T-helper 2 cell treated with Interferon-gamma antibody and Interleukin-4, amounts not matched to agents 100 ng/mL and 5 ng/mL, for 36 hours (primary cell): Measurements from ENCODE around the gene TBCD. TPM values are rescaled to one million over a fixed set of nuclear protein-coding genes. Genes with fewer than 3 reads are reported as not detected.

ENCODE experiments used
- intact Hi-C: fragments of 100-400 bp; cut with micrococcal nuclease; formaldehyde crosslinking; loops from one replicate; pipeline ENCODE4 v1.15.1; 2023
- total RNA-seq: library from RNA; stranded (reverse); gene quantifications from 2 replicates; pipeline ENCODE4 v1.2.3, GENCODE V29; 2022

The TBCD gene
- total RNA-seq, 1 donor from 2014 or later = 177 TPM

DNA sequence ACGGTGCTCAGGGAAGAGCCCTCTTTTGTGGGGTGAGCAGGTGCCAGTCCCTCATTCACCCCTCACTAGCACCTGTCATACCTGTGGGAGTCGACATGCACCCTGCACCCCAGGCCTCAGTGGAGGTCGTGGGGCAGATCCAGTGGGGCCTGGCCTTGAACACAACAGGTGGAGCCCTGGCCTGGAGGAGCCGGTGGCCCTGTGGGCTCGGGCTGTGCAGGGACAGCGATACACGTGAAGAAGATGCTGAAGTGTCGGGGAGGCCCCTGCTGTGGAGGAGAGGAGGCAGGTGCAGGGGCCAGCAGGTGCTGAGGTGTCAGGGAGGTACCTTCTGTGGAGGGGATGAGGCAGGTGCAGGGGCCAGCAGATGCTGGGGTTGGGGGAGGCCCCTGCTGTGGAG is 56.1 kb downstream of the TBCD start:
- intact Hi-C loops = no loop called here

DNA sequence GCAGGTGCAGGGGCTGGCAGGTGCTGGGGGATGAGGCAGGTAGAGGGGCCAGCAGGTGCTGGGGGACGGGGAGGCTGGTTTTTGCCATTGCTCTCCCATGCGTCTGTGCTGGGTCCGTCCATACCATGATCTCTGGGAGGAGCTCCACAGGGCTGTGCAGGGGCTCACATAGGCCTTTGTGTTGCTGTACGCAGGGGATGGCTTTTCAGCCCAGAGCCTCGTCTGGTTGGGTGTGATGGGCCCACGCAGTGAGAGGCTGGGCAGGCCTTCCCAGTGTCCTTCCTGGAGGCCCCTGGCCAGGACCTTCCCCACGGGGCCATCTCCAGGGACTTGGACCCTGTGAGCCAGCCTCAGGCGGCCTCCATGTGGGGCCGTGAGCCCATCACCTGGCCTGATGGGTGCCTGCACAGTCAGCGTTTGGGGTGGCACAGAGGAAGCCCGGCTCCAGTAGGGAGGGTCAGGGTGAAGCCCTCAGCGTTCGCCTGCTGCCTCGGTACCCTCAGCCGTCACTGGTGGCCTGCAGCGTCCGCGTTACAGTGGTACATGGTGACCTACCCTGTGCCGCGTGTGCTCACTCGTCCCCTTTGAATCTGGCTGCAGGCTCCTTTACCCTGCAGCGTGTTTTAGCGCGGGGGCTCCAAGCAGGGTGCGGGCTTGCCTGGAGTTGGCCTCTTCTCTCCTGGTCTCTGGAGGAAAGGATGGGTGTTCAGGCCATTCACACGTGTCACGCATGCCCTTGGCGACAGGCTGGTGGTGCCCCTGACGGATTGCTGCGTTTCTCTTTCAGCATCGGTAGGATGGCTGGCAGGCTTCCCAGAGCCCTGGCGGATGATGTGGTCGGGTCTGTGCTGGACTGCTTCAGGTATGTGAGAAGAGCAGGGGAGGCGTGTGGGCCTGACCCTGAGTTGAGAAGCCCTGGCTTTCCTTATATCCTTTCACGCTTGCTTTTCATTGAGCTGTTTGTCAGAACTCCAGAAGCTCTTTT is 57.3 kb downstream of the TBCD start:
- intact Hi-C loops = no loop called here

DNA sequence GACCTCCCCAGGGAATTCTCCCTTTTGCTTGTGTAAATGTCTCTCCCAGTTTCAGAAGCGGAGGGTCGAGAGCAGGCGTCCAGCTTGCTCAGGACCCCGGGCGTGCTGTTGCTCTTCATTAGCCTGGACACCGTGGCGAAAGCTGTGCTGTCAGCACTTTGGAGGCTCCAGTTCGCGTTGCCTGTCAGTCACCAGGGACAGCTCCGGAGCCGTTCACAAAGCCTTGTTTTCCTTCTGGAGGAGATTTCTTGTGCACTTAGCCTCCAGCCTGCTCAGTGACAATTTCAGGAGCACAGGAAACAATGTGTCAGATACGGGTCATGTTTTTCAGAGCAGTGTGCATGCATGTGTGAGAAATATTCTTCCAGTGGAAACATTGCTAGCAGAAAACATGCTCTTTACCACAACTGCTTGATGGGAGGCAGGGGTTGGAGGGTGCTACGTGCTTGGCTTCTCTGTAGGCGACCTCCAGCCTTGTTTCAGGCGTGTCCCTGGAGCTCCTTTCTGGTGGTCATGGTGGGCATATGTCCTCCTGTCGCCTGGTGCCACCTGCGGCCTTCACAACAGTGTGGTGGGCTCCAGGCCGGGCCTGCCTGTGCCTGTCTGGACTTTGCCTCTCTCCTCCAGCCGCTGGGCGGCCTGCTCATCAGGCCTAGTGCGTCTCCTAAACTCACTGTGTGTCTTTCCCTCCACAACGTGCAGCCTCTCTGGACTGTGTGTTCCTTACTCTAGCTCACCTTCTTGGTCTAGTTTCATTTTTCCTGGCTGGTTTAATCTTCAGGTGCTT is 59.0 kb downstream of the TBCD start:
- intact Hi-C loops = no loop called here

DNA sequence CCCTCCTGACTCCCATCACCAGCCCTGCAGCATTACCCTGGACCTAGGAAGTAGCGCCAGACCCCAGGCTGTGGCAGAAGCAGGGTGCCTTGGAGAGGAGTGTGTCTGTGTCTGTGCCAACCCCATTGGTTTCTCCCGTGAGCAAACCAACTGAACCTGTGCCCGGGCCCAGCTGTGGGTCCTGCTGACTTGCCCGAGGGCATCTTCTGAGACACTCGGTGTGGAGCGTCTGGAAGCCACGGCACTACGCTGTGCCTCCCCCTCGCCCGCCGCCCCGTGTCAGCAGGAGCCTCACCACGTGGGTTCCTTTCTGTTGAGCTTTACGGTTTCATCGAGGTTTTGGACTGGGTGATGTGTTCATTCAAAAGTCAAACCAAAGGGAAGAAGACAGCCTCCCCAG is 60.2 kb downstream of the TBCD start:
- intact Hi-C loops = no loop called here

DNA sequence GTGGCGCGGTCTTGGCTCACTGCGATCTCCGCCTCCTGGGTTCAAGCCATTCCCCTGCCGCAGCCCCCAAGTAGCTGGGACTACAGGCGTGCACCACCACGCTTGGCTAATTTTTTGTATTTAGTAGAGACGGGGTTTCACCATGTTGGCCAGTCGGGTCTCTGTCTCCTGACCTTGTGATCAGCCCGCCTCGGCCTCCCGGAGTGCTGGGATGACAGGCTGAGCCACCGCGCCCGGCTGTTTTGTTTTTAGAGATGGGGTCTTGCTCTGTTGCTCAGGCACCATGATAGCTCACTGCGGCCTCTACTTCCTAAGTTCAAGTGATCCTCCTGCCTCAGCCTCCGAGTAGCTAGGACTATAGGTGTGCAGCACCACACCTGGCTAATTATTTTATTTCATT is 60.7 kb downstream of the TBCD start:
- intact Hi-C loops = no loop called here

DNA sequence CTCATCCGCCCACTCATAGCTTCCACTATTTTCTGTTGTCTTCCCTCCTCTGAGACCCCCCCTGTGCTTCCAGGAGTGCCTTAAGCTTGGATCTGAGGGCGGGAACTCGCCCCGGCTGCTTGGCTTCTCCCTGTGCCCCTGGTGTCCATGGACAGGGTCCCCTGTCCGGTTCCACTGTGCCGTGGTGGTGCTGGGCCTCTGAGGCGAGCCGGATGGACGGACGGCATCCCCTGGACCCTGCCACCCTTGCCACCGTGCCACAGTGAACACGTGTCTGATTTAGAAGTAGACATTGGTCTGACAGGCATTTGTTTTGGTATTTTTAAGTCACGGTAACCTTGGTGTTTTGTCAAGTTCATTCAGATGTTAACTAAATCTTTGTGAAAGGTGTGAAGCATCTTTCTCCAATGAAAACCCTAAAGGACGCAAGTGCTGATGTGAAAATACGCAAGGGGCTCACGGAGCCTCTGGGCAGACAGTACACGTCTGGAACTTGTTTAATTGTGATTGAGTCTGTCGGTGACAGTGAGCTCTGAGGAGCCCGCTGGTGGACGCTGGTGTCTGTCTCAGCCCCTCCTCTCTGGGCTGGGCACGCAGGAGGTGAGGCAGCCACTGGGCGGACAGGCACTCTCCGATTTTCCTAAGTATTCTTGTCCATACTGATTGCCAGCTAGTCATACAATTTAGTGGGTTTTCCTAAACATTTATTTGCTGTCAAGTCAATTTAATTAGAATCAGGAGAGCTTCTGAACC is 61.6 kb downstream of the TBCD start:
- intact Hi-C loops = no loop called here

DNA sequence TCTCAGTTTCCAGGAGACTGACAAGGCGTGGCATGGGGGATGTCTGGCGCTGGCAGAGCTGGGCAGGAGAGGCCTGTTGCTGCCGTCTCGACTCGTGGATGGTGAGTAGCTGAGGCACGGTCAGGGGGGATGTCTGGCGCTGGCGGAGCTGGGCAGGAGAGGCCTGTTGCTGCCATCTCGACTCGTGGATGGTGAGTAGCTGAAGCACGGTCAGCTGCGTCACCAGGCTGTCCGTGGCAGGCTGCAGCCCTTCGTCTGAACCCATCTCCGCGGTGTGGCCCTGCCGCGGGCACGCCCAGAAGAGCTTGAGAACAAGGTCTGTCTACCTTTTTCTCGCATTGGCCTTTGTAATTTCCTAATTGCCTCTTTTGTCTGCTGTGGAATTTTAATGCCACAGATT is 63.0 kb downstream of the TBCD start:
- intact Hi-C loops = no loop called here

DNA sequence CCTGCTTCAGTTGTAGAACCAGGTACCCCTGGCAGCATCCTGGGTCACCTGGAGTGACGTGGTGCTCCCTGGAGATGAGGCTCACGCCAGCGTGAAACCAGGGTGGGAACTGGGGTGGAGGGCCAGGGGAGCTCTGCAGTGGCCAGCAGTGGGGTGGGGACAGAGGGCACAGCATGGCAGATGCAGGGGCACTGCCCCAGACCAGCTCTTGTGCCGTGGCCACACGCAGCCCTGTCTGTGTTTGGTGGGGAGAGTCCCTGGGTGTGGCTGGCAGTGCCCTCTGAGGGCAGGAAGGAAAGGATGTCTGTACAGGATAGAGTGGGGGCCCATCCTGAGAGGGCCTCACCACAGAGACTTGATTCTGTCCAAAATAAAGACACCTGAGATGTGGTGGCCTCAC is 63.5 kb downstream of the TBCD start:
- intact Hi-C loops = no loop called here

DNA sequence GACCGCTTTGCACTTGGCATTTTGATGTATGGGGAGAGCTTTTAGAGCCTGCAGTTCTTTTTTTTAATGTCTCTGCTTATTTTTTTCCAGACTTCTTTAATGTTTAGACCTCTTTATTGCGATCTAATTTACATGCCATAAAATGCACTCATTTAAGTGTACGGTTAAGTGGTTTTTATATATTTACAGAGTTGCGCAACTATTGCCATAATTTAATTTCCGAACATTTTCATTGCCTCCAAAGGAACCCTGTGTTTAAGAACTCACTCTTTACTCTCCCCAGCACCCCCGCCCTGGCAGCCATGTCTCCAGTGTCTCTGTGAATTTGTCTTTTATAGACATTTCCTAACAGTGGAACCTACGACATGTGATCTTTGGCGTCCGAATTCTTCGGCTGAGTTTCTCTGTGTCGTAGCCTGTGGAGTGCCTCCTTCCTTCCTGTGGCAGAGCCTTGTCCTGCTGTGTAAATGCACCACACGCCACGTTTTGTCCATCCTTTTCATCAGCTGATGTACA is 64.0 kb downstream of the TBCD start:
- intact Hi-C loops = no loop called here

DNA sequence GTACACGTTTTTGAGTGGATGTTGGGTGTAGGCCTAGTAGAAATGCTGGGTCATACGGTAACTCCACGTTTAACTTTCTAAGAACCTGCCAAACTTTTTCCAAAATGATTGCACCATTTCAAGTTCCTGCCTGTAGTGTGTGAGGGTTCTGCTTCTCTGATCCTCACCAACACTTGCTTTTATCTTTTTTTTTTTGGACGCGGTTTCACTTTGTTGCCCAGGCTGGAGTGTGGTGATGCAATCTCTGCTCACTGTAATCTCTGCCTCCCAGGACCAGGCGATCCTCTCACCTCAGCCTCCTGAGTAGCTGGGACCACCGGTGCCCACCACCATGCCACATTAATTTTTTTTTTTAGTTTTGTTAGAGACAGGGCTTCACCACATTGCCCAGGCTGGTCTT is 64.5 kb downstream of the TBCD start:
- intact Hi-C loops = no loop called here

DNA sequence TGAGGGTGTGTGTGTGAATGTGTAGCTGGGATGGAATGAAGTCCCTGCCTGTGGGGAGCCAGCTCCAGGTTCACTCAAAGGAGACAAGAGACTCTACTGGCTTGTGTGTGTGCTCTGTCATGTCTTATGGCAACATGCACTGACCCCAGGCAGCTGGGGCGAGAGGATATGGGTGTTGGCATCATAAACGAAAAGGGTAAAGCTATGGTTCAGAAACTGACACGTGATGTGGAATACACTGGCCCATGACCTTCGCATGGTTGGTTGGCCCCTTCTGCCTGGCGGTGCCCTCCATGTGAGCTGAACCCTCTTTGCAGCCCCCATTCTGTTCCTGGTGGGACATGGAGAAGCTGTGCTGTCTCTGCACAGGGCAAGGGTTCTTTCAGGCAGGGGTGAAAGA is 66.1 kb downstream of the TBCD start:
- intact Hi-C loops = no loop called here

DNA sequence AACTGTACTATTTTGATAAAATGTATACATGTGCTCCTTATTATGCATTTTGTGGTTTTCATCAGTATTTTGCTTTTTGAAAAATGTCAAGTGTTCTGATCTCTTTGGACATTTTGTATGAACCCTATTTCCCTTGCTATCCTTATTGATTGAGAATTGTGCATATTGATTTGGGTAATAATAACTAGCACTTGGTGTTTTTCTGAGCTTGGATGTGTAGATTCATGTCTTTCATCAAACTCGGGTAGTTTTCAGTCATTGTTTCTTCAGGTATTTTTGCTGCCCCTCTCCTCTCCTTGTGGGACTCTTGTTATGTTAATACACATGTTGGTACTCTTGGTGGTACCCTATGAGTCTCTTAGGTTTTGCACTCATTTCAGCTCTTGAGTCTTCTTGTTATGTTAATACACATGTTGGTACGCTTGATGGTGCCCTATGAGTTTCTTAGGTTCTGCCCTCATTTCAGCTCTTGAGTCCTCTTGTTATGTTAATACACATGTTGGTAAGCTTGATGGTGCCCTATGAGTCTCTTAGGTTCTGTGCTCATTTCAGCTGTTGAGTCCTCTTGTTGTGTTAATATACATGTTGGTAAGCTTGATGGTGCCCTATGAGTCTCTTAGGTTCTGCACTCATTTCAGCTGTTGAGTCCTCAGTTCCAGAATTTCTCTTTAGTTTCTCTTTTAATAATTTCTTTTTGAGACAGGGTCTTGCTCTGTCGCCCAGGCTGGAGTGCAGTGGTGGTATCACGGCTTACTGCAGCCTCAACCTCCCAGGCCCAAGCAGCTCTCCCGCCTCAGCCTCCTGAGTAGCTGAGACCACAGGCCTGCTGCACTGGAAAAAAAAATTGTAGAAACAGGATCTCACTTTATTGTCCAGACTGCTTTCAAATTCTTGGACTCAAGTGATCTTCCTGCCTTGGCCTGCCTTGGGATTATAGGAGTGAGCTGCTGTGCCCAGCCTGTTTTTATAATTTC is 68.7 kb downstream of the TBCD start:
- intact Hi-C loops = no loop called here

DNA sequence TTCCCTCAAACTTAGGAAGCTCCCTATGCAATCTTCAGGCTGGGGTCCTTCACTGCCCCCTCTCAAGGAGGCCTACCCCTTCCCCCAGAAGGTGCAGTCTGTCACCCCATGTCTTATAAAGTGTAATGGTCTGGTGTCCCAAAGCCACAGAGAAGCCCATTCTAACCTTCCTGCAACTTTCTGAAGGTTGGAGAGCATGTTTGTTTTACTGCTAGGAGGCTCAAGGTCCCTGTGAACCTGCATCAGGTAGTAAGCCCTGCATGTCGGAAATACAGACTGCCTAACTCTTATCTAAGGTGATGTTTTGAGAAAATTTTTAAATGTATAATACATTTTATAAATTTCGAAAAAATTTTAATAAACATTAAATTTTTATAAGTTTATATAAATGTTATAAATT is 69.7 kb downstream of the TBCD start:
- intact Hi-C loops = no loop called here

DNA sequence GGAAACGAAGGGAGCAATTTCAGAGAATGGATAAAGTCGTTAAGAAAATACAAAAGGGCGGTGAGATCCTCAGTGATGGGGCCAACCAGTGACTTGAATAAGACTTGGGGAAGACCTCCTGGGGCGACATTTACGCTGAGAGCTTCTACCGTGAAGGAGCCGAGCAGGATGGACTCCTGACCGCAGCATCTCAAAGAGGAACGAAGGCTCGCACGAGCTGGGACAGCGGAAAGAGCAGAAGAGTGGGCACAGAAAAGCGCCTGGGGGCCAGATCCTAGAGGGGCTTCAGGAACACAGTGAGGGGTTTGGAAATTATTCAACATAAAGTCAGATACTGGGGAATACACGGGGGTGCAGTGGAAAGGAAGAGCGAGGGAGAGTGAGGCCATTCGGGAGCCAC is 70.4 kb downstream of the TBCD start:
- intact Hi-C loops = no loop called here

DNA sequence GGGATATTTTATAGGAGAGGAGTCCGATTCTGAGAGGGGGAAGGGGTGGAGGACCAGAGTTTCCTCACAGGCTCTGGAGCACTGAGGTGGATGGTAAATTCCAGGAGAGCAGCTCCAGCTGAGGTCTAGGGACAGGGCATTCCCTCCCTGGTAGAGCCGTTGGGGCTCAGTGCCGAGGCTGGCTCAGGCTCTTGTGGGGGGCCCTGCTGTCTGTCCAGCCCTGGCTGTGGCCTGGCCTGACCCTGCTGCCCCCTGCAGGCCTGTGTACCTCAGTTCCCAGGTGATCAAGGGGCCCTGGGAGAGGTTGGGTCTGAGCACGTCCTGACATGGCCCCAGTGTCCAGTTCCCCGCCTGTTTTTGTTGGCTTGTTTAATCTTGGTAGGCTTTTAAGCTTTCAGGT is 71.1 kb downstream of the TBCD start:
- intact Hi-C loops = no loop called here

DNA sequence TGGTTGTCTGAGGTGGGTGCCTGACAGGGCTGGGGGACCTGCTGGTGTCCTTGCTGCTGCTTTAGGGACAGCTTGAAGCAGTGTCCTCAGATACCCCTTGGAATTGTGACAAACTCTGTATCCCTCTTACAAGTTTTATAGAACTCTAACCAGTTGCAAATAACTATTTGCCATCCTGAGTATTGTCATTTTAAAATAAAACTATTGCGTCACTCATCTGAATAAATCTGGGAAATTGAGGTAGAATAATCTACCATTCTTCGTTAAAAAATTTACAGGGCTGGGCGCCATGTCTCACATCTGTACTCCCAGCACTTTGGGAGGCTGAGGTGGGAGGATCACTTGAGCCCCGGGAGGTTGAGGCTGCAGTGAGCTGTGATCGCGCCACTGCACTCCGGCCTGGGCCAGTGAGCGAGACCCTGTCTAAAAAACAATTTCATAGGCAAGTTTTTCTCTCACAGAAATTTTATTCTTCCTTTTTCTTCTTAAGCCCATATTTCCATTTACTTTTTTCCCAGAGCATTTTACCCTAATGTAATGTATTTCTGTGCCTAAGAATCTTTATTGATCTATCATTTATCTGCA is 73.8 kb downstream of the TBCD start:
- intact Hi-C loops = no loop called here

DNA sequence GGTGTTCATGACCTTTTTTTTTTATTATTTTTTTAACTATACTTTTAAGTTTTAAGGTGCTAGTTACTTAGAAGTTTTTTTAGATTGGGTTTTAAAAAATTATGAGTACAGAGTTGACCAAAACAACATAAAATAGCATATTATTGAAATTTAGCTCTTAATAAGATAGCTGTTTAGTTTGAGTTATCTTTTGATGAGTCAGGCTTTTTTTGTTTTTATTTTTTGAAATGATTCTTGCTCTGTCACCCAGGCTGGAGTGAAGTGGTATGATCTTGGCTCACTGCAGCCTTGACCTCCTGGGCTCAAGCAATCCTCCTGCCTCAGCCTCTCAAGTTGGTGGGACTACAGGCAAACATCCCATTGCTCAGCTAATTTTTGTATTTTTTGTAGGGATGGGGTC is 74.3 kb downstream of the TBCD start:
- intact Hi-C loops = no loop called here

DNA sequence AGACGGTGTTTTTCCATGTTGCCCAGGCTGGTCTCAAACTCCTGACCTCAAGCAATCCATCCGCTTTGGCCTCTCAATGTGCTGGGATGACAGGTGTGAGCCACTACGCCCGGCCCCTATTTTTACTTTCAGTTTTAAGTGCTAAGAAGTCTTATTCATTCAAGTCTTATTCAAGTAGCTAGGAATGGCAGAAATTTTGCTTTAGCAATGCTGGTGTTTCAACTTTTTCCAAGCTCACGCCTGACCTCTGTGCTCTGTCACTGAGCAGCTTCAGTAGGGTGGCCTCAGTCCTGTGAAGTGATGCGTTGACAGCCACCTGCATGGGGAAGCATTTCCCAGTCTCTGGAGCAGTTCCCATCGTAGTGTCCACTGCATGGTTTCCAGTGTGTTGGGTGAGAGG is 75.1 kb downstream of the TBCD start:
- intact Hi-C loops = no loop called here

DNA sequence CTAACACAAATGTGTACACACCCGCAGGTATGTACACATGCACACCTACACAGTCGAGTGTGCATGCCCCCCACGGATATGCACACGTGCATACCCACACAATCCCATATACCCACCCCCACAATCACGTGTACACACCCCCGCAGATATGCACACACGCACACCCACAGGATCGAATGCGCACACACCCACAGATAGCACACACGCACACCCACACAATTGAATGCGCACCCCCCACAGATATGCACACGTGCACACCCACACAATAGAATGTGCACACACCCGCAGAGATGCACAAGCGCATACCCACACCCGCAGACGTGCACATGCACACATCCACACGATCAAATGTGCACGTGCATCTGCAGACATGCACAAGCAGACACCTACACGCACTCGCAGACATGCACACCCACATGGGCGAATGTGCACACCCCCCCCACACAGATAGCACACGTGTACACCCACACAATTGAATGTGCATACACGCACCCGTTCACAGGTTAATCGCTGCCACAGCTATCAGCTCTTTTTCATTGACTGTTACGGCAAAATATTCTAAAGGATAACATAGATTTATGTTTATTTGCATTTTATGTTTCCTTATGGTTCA is 77.1 kb downstream of the TBCD start:
- intact Hi-C loops = no loop called here

DNA sequence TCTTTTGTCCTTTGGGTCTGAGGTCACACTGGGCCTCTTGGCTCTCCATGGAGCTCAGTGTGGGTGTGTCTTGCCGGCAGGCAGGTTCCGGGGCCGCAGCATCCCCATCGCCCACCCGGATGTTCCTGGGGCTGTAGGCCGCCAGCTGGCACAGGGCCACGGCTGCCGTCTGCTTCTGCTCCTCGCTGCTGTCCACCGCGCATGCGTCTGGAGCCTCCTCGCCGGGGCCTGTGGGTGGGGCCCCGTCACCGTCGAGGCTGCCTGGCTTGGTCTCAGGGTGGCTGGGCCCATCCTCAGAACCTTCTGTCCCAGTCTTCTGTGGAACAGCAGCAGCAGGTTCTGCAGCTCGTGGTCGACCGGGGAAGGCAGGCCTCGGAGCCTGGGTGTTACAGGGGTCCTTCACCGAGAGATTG is 78.4 kb downstream of the TBCD start:
- intact Hi-C loops = no loop called here
